NCI-H446 (cell line): ENCODE measurements around the gene COL5A1.

Experiments
- DNase-seq, 2 experiments: peaks; one replicate each; lab custom pipeline; 2025; lab: John Stamatoyannopoulos, UW

COL5A1 gene

GRCh38 chr9:134743853-134744252, 102.2 kb downstream of the COL5A1 start:
- DNase-seq: no peak

DNA sequence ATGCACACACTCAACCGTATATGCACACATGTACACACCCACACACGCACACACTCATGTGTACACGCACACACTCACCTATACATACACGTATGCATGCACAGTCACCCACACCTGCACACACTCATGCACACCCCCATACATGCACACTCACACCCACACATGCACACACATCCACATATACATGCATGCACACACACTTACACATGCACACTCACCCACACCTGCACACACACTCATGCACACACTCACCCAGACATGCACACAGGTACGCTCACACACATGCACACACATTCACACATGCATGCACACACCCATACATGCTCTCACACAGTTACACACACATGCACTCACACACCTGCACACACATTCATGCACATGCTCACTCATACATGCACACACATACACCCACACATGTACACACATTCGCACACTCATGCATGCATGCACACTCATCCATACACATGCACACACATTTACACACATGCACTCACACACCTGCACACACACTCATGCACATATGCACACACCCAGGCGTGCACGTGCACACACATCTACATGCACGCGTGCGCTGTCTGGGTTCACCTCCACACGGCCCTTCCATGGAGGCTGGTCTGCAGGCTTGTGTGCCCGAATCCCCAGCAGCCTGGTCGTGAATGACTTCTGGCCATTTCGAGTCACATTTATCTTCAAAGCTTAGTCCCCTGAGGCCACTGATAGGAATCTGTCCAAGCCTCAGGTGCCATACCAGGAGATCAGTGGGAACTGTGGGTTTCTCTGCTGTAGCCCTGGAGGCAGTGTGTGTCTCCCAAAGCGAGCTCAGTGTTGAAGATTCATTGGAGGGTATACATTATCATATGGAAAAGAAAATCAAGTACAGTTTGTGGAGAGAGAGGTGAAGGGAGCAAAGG, 103.0 kb downstream of the COL5A1 start:
- no peak for DNase-seq

DNA sequence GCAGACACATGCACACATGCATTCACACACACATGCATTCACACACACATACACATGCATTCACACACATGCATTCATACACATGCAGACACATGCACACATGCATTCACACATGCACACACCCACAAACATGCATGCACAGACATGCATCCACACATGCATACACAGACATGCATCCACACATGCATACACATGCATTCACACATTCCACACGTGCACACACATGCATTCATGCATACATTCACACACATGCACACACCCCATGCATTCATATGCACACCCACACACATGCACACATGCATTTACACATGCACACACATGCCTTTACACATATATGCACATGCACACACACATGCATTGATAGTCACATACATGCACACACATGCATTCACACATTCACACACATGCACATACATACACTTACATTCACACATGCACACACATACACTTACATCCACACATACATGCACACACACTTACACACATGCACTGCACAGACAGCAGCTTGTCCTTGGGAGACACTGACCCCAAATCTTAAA, 106.4 kb downstream of the COL5A1 start:
- no peak for DNase-seq

- DNase-seq: no peak
These were observed 107.0 kb downstream of the COL5A1 start for GRCh38 chr9:134748591-134748990.

DNA sequence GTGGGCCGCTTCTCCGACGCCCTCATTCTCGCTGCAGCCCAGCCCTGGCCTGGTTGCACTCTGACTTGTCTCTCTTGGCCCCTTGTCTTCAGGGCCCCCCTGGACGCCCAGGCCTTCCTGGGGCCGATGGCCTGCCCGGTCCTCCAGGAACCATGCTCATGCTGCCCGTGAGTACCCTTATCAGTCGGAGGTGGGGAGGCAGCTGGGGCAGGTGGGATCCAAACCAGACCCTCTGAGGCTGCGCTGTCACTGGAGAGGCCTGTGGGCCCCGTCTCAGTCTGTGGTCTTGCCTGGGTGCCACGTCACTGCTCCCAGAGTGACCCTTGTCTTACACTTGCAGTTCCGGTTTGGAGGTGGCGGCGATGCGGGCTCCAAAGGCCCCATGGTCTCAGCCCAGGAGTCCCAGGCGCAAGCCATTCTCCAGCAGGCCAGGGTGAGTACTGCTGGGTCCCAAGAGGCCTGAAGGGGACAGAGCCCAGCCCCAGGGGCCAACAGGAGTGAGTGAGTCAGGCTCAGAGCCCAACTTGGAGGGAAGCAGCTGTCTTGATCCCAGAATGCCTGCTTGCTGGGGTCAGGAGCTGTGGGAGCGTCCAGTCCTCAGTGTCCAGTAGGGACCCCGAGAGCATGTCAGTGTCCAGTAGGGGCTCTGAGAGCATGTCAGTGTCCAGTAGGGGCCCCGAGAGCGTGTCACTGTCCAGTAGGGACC, 109.0 kb downstream of the COL5A1 start:
- DNase-seq: no peak

GRCh38 chr9:134751622-134752021, 110.0 kb downstream of the COL5A1 start:
- DNase-seq: no peak

- DNase-seq: no peak
These were observed 111.0 kb downstream of the COL5A1 start for GRCh38 chr9:134752471-134753168.

DNA sequence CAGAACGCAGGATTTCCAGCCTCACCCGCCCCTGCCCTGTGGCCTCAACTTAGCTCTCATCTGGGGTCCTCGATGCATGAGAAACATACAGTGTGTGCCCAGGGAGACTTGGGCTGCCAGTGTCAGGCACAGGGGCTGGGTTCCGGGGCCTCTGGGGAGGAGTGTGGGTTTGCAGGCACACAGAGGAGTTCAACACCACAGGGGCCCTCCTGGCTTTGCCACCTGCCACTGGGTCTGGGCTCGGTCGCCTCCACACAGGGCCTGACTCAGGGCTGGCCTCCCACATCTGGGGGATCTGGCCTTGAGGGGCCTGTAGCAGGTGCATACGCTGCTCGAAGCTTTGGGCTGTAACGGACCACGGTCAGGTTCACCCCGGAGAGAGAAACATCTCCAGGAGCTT, 111.6 kb downstream of the COL5A1 start:
- DNase-seq: no peak

- DNase-seq: no peak
These were observed 113.8 kb downstream of the COL5A1 start for GRCh38 chr9:134755221-134755907.

GRCh38 chr9:134756098-134756497, 114.5 kb downstream of the COL5A1 start:
- DNase-seq: no peak

GRCh38 chr9:134757216-134757975, 115.8 kb downstream of the COL5A1 start:
- DNase-seq: no peak

GRCh38 chr9:134758949-134759607, 117.5 kb downstream of the COL5A1 start:
- DNase-seq: no peak

- no peak for DNase-seq
These were observed 118.3 kb downstream of the COL5A1 start for GRCh38 chr9:134759913-134760312.

DNA sequence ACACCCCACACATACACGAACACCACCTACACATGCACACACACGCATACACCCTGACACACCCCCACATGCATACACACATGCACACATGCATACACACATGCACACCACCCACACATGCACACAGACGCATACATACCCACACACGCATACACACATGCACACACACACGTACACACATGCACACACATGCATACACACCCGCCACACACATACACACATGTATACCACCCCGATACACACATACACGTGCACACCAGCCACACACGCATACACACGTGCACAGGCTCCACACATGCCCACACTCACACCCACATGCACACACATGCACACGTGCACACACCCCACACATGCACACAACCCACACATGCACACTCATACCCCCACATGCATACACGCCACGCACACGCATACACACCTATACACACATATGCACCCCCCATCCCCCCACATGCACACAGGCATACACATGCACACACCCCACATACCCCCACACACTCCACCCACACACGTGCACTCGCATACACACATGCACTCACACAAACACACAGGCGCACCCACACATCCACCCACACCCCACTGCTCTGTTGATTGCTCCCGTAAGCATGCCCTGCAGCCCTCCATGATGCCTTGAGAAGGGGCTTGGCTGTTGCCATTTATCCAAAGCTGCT, 119.3 kb downstream of the COL5A1 start:
- no peak for DNase-seq

DNA sequence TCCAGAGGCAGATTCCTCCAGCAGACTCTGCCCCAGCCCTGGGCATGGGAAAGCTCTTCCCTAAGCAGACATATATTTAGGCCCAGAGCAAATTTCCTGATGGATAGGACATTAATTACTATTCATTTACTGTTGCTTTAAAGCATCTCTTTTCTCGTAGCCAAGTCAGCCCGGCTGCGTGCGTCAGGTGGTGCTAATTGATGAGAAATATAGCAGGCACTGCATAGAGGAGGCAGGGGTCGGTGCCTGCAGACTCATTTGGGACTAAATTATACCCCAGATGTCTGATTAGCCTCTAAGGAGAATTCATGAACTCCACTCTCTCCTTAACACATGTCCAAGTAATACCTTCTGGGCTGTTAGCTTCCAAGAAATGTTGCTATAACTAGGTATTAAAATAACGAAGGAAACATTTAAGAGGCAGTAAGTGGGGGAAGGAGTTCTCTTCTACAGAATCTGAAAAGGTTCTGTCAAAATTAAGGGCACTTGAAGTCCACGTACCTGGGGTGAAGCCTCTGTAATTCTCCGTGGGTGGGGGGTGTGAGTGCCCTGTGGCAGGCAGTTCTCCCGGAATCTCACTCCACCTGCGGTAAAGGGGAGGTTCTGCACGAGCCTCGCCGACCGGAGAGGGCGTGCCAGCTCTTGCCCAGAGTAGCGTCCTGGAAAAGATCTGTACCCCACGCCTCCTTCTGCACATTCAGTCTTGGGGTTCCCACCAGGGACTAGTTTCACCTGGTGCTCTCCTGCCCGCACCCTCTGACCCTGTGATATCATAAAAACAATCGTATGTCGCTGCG, 123.1 kb downstream of the COL5A1 start:
- DNase-seq: no peak

- no peak for DNase-seq
These were observed 124.2 kb downstream of the COL5A1 start for GRCh38 chr9:134765785-134766184.

- no peak for DNase-seq
These were observed 125.0 kb downstream of the COL5A1 start for GRCh38 chr9:134766587-134766986.

- no peak for DNase-seq
These were observed 126.7 kb downstream of the COL5A1 start for GRCh38 chr9:134768332-134768708.

DNA sequence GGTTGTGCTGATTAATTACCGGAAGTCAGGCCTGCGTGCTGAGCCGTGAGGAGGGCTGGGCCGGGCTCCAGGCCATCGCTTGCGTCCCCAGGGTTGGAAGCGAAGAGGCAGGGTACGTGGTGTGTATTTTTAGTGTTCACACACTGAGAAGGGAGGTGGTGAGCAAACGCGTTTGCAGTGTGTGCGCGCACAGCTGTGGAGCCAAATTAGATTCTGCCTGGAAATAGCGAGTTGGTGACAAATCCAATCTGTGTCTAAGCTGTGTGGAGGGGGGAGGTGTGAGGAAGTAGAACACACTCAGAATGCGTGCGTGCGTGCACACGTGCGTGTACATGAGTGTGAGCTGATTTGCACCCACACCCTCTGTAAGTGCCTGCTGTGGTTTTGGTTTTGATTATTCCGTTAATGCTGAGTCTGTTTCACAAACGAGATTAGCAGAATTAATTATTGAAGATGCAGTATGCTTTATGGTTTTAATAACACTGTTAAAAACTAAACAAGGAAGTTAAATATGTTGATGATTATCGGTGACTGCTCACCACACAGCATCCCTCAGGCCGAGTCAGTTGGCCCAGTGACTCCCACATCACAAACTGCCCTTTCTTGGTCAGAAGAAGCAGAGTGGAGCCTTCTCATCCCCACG, 127.2 kb downstream of the COL5A1 start:
- DNase-seq: no peak
